ENCODE data around the gene CCL4L2.
"Not testable (repeated sequence)": the region's sequence is repeated elsewhere in the genome, so short reads cannot be mapped to it uniquely, and the experiment has no call there.

- not testable (repeated sequence) for TF ChIP-seq EZH2 (IDR thresholded peaks at IDR 0.05; ENCODE audit: low read length, unreplicated experiment); CTCF (conservative IDR thresholded peaks at IDR 0.05; ENCODE audit: low read depth, low read length)
Measured at GRCh38 chr17:36168836-36169235, 42.0 kb upstream of the CCL4L2 start.
